ENCODE measurements around the gene LMTK2.

The LMTK2 gene

GRCh38 chr7:98222533-98223195, 116.0 kb downstream of the LMTK2 start:
- no peak for DNase-seq

- no peak for DNase-seq
Observed at GRCh38 chr7:98223351-98223897, 116.8 kb downstream of the LMTK2 start.

- DNase-seq, result no peak
Observed at GRCh38 chr7:98223898-98224700, 117.4 kb downstream of the LMTK2 start.

- DNase-seq, result no peak
Observed at GRCh38 chr7:98224701-98225181, 118.1 kb downstream of the LMTK2 start.

- no peak for DNase-seq
Observed at GRCh38 chr7:98225913-98226614, 119.4 kb downstream of the LMTK2 start.

GRCh38 chr7:98227939-98228338, 121.3 kb downstream of the LMTK2 start:
- no peak for DNase-seq

GRCh38 chr7:98228801-98229200, 122.1 kb downstream of the LMTK2 start:
- DNase-seq, result no peak

- DNase-seq, result no peak
Observed at GRCh38 chr7:98229441-98229840, 122.8 kb downstream of the LMTK2 start.

- no peak for DNase-seq
Observed at GRCh38 chr7:98229991-98230745, 123.5 kb downstream of the LMTK2 start.

- no peak for DNase-seq
Observed at GRCh38 chr7:98230746-98231471, 124.2 kb downstream of the LMTK2 start.

- DNase-seq, result no peak
Observed at GRCh38 chr7:98231493-98232262, 125.0 kb downstream of the LMTK2 start.

- no peak for DNase-seq
Observed at GRCh38 chr7:98232263-98232585, 125.6 kb downstream of the LMTK2 start.

GRCh38 chr7:98232799-98233198, 126.1 kb downstream of the LMTK2 start:
- DNase-seq, result no peak

- DNase-seq, result no peak
Observed at GRCh38 chr7:98233219-98234070, 126.8 kb downstream of the LMTK2 start.

GRCh38 chr7:98234429-98235147, 127.9 kb downstream of the LMTK2 start:
- DNase-seq, result no peak

- no peak for DNase-seq
Observed at GRCh38 chr7:98235901-98236300, 129.2 kb downstream of the LMTK2 start.

GRCh38 chr7:98236355-98237185, 129.9 kb downstream of the LMTK2 start:
- DNase-seq, result no peak

- no peak for DNase-seq
Observed at GRCh38 chr7:98238076-98238475, 131.4 kb downstream of the LMTK2 start.

GRCh38 chr7:98238976-98239375, 132.3 kb downstream of the LMTK2 start:
- no peak for DNase-seq

Measured in activated effector memory CD4-positive, alpha-beta T cell treated with Interleukin-2 at 50 U/mL for 16 hours (primary cell).